ENCODE data around the gene KRTAP11-1. TPM values are rescaled to one million over a fixed set of nuclear protein-coding genes. Genes with fewer than 3 reads are reported as not detected.

Gene KRTAP11-1
- total RNA-seq, 1 donor from 2014 or later: not detected

GRCh38 chr21:30882866-30883597, 1.7 kb upstream of the KRTAP11-1 start:
- Histone ChIP-seq H3K4me3 (ENCODE audit: low read depth, low read length) (no peak overlapping the region), H3K36me3 (ENCODE audit: control insufficient read depth, insufficient read depth, low read length) (no peaks in the 10 kb centered on the region), H3K27me3 (ENCODE audit: control insufficient read depth, insufficient read depth, low read length) (no peaks in the 10 kb centered on the region)
- no peak for TF ChIP-seq CTCF (IDR thresholded peaks at IDR 0.05; ENCODE audit: insufficient read depth, low read length, poor library complexity, severe bottlenecking)
- no peak for DNase-seq (ENCODE audit: low read depth)

- Histone ChIP-seq H3K4me3 (ENCODE audit: low read depth, low read length) (no peak overlapping the region), H3K36me3 (ENCODE audit: control insufficient read depth, insufficient read depth, low read length) (no peaks in the 10 kb centered on the region), H3K27me3 (ENCODE audit: control insufficient read depth, insufficient read depth, low read length) (no peaks in the 10 kb centered on the region)
- TF ChIP-seq CTCF (IDR thresholded peaks at IDR 0.05; ENCODE audit: insufficient read depth, low read length, poor library complexity, severe bottlenecking): no peak
- DNase-seq (ENCODE audit: low read depth): no peak
These were observed 466 bp downstream of the KRTAP11-1 start for GRCh38 chr21:30880914-30881313.

GRCh38 chr21:30874526-30874925, 6.9 kb downstream of the KRTAP11-1 start:
- DNase-seq (ENCODE audit: low read depth): no peak
- H3K36me3 ChIP-seq (ENCODE audit: control insufficient read depth, insufficient read depth, low read length): no peaks in the 10 kb centered on the region
- no peaks in the 10 kb centered on the region for H3K27me3 ChIP-seq (ENCODE audit: control insufficient read depth, insufficient read depth, low read length)
- no peak for TF ChIP-seq CTCF (IDR thresholded peaks at IDR 0.05; ENCODE audit: insufficient read depth, low read length, poor library complexity, severe bottlenecking)
- no peak overlapping the region for H3K4me3 ChIP-seq (ENCODE audit: low read depth, low read length)

GRCh38 chr21:30847627-30848500, 33.5 kb downstream of the KRTAP11-1 start:
- TF ChIP-seq CTCF (IDR thresholded peaks at IDR 0.05; ENCODE audit: insufficient read depth, low read length, poor library complexity, severe bottlenecking): no peak
- DNase-seq (ENCODE audit: low read depth): no peak
- no peaks in the 10 kb centered on the region for H3K27me3 ChIP-seq (ENCODE audit: control insufficient read depth, insufficient read depth, low read length)
- no peak overlapping the region for H3K4me3 ChIP-seq (ENCODE audit: low read depth, low read length)
- no peaks in the 10 kb centered on the region for H3K36me3 ChIP-seq (ENCODE audit: control insufficient read depth, insufficient read depth, low read length)

GRCh38 chr21:30842990-30843389, 38.4 kb downstream of the KRTAP11-1 start:
- H3K36me3 ChIP-seq (ENCODE audit: control insufficient read depth, insufficient read depth, low read length): no peaks in the 10 kb centered on the region
- no peak for TF ChIP-seq CTCF (IDR thresholded peaks at IDR 0.05; ENCODE audit: insufficient read depth, low read length, poor library complexity, severe bottlenecking)
- DNase-seq (ENCODE audit: low read depth): no peak
- H3K4me3 ChIP-seq (ENCODE audit: low read depth, low read length): no peak overlapping the region
- H3K27me3 ChIP-seq (ENCODE audit: control insufficient read depth, insufficient read depth, low read length): no peaks in the 10 kb centered on the region
